A673 (cell line): Measurements from ENCODE around the gene CFAP410. TPM values are rescaled to one million over a fixed set of nuclear protein-coding genes. Genes with fewer than 3 reads are reported as not detected.

Experiments
- BruUV-seq: library from RNA; stranded (reverse); fragments of 400-500 nt; replicated peaks from 2 replicates; lab custom pipeline; 2021; lab: Mats Ljungman, UMichigan
- CTCF ChIA-PET: fragments of 300-600 bp; sonication (Branson Sonifier 250); formaldehyde crosslinking; loops from one replicate; lab custom pipeline; 2022; ENCODE audit warnings: antibody characterized with exemption; lab: Charles Lee
- POLR2A ChIA-PET: fragments of 300-600 bp; sonication (Branson Sonifier 250); formaldehyde crosslinking; loops from one replicate; lab custom pipeline; 2022; ENCODE audit warnings: antibody characterized with exemption; ENCODE audit not compliant: low non-redundant PET; lab: Charles Lee
- DNase-seq: peaks from one replicate; pipeline ENCODE4 v3.0.0-alpha.2; 2015; ENCODE audit warnings: low spot score
- H3K27ac ChIP-seq: fragments of 200-600 bp; sonication (generic); 2 replicates; pipeline ENCODE4 v1.5.1; 2016; ENCODE audit warnings: mixed run types, low read depth, mild to moderate bottlenecking, mixed read lengths, antibody characterized with exemption, low read length; ENCODE audit not compliant: poor library complexity, severe bottlenecking
- H3K27me3 ChIP-seq: fragments of 200-600 bp; sonication (generic); replicated peaks from 2 replicates; pipeline ENCODE4 v1.6.1; 2017; ENCODE audit warnings: mixed run types, low read depth, mild to moderate bottlenecking, mixed read lengths, antibody characterized with exemption, low read length; ENCODE audit not compliant: insufficient read depth, poor library complexity
- H3K36me3 ChIP-seq: fragments of 200-600 bp; sonication (generic); 2 replicates; pipeline ENCODE4 v1.6.1; 2016; ENCODE audit warnings: mixed run types, mild to moderate bottlenecking, mixed read lengths, antibody characterized with exemption, low read length; ENCODE audit not compliant: insufficient read depth, poor library complexity, severe bottlenecking
- H3K4me1 ChIP-seq: fragments of 200-600 bp; sonication (generic); 2 replicates; pipeline ENCODE4 v1.6.1; 2017; ENCODE audit warnings: mixed run types, mild to moderate bottlenecking, mixed read lengths, antibody characterized with exemption, low read length; ENCODE audit not compliant: insufficient read depth, poor library complexity, severe bottlenecking
- H3K4me3 ChIP-seq: fragments of 200-600 bp; sonication (generic); 2 replicates; pipeline ENCODE4 v1.5.1; 2016; ENCODE audit warnings: low read depth, mixed run types, mild to moderate bottlenecking, mixed read lengths, low read length; ENCODE audit not compliant: poor library complexity, severe bottlenecking
- H3K9me3 ChIP-seq: fragments of 200-600 bp; sonication (generic); 2 replicates; pipeline ENCODE4 v1.6.1; 2016; ENCODE audit warnings: mixed run types, low read depth, mild to moderate bottlenecking, mixed read lengths, antibody characterized with exemption, low read length; ENCODE audit not compliant: poor library complexity, severe bottlenecking
- EZH2 ChIP-seq: fragments of 200-600 bp; sonication (generic); IDR thresholded peaks from 2 replicates; pipeline ENCODE4 v1.6.1; 2017; ENCODE audit warnings: borderline replicate concordance, low read depth, mild to moderate bottlenecking, mixed read lengths, antibody characterized with exemption, low read length; ENCODE audit not compliant: poor library complexity, severe bottlenecking
- intact Hi-C: fragments of 100-400 bp; cut with micrococcal nuclease; formaldehyde crosslinking; loops from one replicate; pipeline ENCODE4 v1.10.0; 2022; ENCODE audit not compliant: unreplicated experiment
- total RNA-seq: library from RNA; stranded (reverse); gene quantifications from 2 replicates; pipeline ENCODE4 v1.2.3, GENCODE V29; 2021
- TF ChIP-seq, protein P1 (sequence below): fragments of 300-800, 200-600 bp; sonication (generic); conservative IDR thresholded peaks from 2 replicates; pipeline ENCODE4 v1.5.1; 2017; ENCODE audit warnings: low read depth, mild to moderate bottlenecking, antibody characterized with exemption, low read length, moderate library complexity, mixed read lengths

Gene CFAP410
- total RNA-seq, 1 experiment from 2014 or later = 14.0 TPM

DNA sequence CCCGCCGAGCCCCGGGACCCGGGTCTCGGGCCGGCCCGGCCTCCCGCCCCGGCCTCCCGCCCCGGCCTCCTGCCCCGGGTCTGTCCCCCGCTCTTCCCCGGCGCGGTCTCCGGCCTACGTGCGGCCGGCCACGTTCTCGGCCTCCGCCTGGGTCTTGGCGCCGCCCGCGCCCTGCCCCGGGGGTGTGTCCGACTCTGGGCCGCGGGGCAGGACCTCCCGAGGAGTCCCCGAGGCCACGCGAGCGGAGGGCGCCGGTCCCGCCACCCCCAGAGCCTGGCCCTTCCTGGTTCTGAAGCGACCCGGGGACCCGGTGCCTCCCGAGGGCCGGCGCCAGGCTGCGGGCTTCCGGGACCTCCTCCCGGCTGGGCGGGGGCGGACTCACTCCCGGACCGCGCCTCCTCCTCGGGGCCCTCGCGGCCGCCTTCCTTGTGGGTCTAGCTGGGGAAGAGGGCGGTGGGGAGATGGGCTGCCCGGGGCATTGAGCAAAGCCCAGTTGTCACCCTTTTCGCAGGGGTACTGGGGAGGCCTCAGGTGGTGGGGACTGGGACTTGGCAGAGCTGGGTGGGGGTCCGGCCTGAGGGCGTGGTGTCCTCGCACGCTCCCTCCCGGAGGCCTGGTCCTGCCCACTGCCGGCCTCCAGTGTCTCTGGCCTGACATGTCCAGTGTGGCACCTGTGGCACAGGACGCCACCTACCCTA, 38.8 kb downstream of the CFAP410 start:
- TF ChIP-seq, protein P1, sequence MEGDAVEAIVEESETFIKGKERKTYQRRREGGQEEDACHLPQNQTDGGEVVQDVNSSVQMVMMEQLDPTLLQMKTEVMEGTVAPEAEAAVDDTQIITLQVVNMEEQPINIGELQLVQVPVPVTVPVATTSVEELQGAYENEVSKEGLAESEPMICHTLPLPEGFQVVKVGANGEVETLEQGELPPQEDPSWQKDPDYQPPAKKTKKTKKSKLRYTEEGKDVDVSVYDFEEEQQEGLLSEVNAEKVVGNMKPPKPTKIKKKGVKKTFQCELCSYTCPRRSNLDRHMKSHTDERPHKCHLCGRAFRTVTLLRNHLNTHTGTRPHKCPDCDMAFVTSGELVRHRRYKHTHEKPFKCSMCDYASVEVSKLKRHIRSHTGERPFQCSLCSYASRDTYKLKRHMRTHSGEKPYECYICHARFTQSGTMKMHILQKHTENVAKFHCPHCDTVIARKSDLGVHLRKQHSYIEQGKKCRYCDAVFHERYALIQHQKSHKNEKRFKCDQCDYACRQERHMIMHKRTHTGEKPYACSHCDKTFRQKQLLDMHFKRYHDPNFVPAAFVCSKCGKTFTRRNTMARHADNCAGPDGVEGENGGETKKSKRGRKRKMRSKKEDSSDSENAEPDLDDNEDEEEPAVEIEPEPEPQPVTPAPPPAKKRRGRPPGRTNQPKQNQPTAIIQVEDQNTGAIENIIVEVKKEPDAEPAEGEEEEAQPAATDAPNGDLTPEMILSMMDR = no peak
- TF ChIP-seq EZH2 = no peak
- H3K9me3 ChIP-seq = no peaks in the 10 kb centered on the region
- DNase-seq = peak; percentile 56
- intact Hi-C loops = no loop called here
- CTCF ChIA-PET = interaction anchor here (0.6 kb wide), 1 partner anchor 224 kb away, joined by 3 read pairs; no protein-coding TSS in a partner anchor
- TSS peak; percentile 25 for BruUV-seq
- peaks cover 24% of the 10 kb centered on the region for H3K4me1 ChIP-seq
- H3K4me3 ChIP-seq = peak overlapping the region; percentile 87
- H3K27ac ChIP-seq = peak overlapping the region; percentile 86
- POLR2A ChIA-PET = no interaction called here
- H3K36me3 ChIP-seq = no peaks in the 10 kb centered on the region
- H3K27me3 ChIP-seq = no peaks in the 10 kb centered on the region

GRCh38 chr21:44299458-44300261, 39.5 kb downstream of the CFAP410 start, which contains the start of gene PFKL:
TSS of gene PFKL (plus strand) at chr21:44300053. CDS start at chr21:44300106, 53 bp downstream.
- ChIA-PET POLR2A (no interaction called here), CTCF (interaction anchor here (0.6 kb wide), 1 partner anchor 224 kb away, joined by 3 read pairs; no protein-coding TSS in a partner anchor)
- intact Hi-C loops = loop anchor here (5.0 kb wide), 1 partner anchor 487 kb away; no protein-coding TSS in a partner anchor

GRCh38 chr21:44299085-44299457, 40.1 kb downstream of the CFAP410 start:
- H3K9me3 ChIP-seq = no peaks in the 10 kb centered on the region
- no TSS peak for BruUV-seq
- H3K27me3 ChIP-seq = no peaks in the 10 kb centered on the region
- intact Hi-C loops = loop anchor here (5.0 kb wide), 1 partner anchor 487 kb away; no protein-coding TSS in a partner anchor
- H3K27ac ChIP-seq = peak overlapping the region; percentile 86
- no peaks in the 10 kb centered on the region for H3K36me3 ChIP-seq
- DNase-seq = peak; percentile 30
- H3K4me3 ChIP-seq = peak overlapping the region; percentile 87
- CTCF ChIA-PET = no interaction called here
- TF ChIP-seq EZH2 = no peak
- TF ChIP-seq, protein P1 = no peak
- peaks cover 37% of the 10 kb centered on the region for H3K4me1 ChIP-seq
- POLR2A ChIA-PET = no interaction called here

More at GRCh38 chr21:44299458-44300261, 39.5 kb downstream of the CFAP410 start, which contains the start of gene PFKL:
- no peak for TF ChIP-seq EZH2
- TF ChIP-seq, protein P1 = no peak
- Histone ChIP-seq H3K9me3 (no peaks in the 10 kb centered on the region), H3K27me3 (no peaks in the 10 kb centered on the region), H3K27ac (peak within 1 kb of the TSS; percentile 86), H3K36me3 (no peaks in the 10 kb centered on the region), H3K4me3 (peak within 1 kb of the TSS; percentile 87), H3K4me1 (peaks cover 32% of the 10 kb centered on the region)
- DNase-seq = peak; percentile 57
- BruUV-seq = no TSS peak
